Epidermal melanocyte (primary cell): Measurements from ENCODE around the gene ZFP62.
"Not testable (repeated sequence)": the region's sequence is repeated elsewhere in the genome, so short reads cannot be mapped to it uniquely, and the experiment has no call there.

Experiments used
- DNase-seq: peaks from one replicate; pipeline ENCODE4 v3.0.0; 2011; ENCODE audit warnings: low spot score; ENCODE audit not compliant: insufficient read length

Gene ZFP62

GRCh38 chr5:180860887-180861822 lies at the start of gene ZFP62:
Gene ZFP62 (minus strand): TSS chr5:180861276. CDS start chr5:180861219, 57 bp downstream.
- DNase-seq, result peak; percentile 63

GRCh38 chr5:180910735-180911134 lies 49.7 kb upstream of the ZFP62 start:
- no peak for DNase-seq

GRCh38 chr5:180910182-180910581 lies 49.1 kb upstream of the ZFP62 start:
- DNase-seq, result no peak

GRCh38 chr5:180909782-180910181 lies 48.7 kb upstream of the ZFP62 start:
- no peak for DNase-seq

GRCh38 chr5:180908998-180909731 lies 48.1 kb upstream of the ZFP62 start:
- no peak for DNase-seq

GRCh38 chr5:180908400-180908799 lies 47.3 kb upstream of the ZFP62 start:
- no peak for DNase-seq

- no peak for DNase-seq
Observed at GRCh38 chr5:180901319-180902009, 40.4 kb upstream of the ZFP62 start.

GRCh38 chr5:180900178-180900577 lies 39.1 kb upstream of the ZFP62 start:
- DNase-seq, result no peak

- no peak for DNase-seq
Observed at GRCh38 chr5:180898621-180899246, 37.7 kb upstream of the ZFP62 start, which contains the start of gene BTNL8. Gene BTNL8 (plus strand): TSS chr5:180899159. CDS start chr5:180899311, 152 bp downstream.

GRCh38 chr5:180895330-180895729 lies 34.3 kb upstream of the ZFP62 start:
- not testable (repeated sequence) for DNase-seq

- DNase-seq, result no peak
Observed at GRCh38 chr5:180889381-180889780, 28.3 kb upstream of the ZFP62 start.

- DNase-seq, result not testable (repeated sequence)
Observed at GRCh38 chr5:180885845-180886529, 24.9 kb upstream of the ZFP62 start.

GRCh38 chr5:180875860-180876426 lies 14.9 kb upstream of the ZFP62 start:
- DNase-seq, result no peak

GRCh38 chr5:180874804-180875582 lies 13.9 kb upstream of the ZFP62 start:
- DNase-seq, result no peak

GRCh38 chr5:180873615-180874520 lies 12.8 kb upstream of the ZFP62 start:
- no peak for DNase-seq

GRCh38 chr5:180872419-180872818 lies 11.3 kb upstream of the ZFP62 start:
- DNase-seq, result no peak

GRCh38 chr5:180870276-180871068 lies 9.4 kb upstream of the ZFP62 start:
- no peak for DNase-seq

GRCh38 chr5:180869587-180869986 lies 8.5 kb upstream of the ZFP62 start:
- DNase-seq, result no peak
